ENCODE data around the gene UBL4A.

UBL4A gene

GRCh38 chrX:154486396-154487207 is at the start of gene UBL4A:
TSS of gene UBL4A (minus strand) at chrX:154486615. CDS start at chrX:154486584, 31 bp downstream.
- DNase-seq: peak; percentile 53

GRCh38 chrX:154535892-154536291 is 49.5 kb upstream of the UBL4A start:
- DNase-seq: no peak

- DNase-seq: peak; percentile 92
Measured at GRCh38 chrX:154534526-154535322, 48.3 kb upstream of the UBL4A start.

GRCh38 chrX:154532690-154533089 is 46.3 kb upstream of the UBL4A start:
- no peak for DNase-seq

GRCh38 chrX:154531626-154532025 is 45.2 kb upstream of the UBL4A start:
- no peak for DNase-seq

GRCh38 chrX:154530286-154530685 is 43.9 kb upstream of the UBL4A start:
- DNase-seq: no peak

- no peak for DNase-seq
Measured at GRCh38 chrX:154529206-154529612, 42.8 kb upstream of the UBL4A start.

GRCh38 chrX:154526901-154527675 is 40.7 kb upstream of the UBL4A start:
- DNase-seq: peak; percentile 52

- no peak for DNase-seq
Measured at GRCh38 chrX:154525606-154526490, 39.4 kb upstream of the UBL4A start.

GRCh38 chrX:154519389-154519788 is 33.0 kb upstream of the UBL4A start:
- DNase-seq: no peak

- no peak for DNase-seq
Measured at GRCh38 chrX:154517101-154517781, 30.8 kb upstream of the UBL4A start.

- no peak for DNase-seq
Measured at GRCh38 chrX:154516656-154517100, 30.3 kb upstream of the UBL4A start.

- peak; percentile 92 for DNase-seq
Measured at GRCh38 chrX:154515966-154516655, 29.7 kb upstream of the UBL4A start, which contains the start of gene FAM3A. TSS of gene FAM3A (minus strand) at chrX:154516232. CDS start at chrX:154515772, 460 bp downstream.

- DNase-seq: no peak
Measured at GRCh38 chrX:154515090-154515965, 28.9 kb upstream of the UBL4A start.

- DNase-seq: no peak
Measured at GRCh38 chrX:154513716-154514115, 27.3 kb upstream of the UBL4A start.

GRCh38 chrX:154512879-154513553 is 26.6 kb upstream of the UBL4A start:
- no peak for DNase-seq

- DNase-seq: no peak
Measured at GRCh38 chrX:154511761-154512160, 25.3 kb upstream of the UBL4A start.

- no peak for DNase-seq
Measured at GRCh38 chrX:154509455-154509854, 23.0 kb upstream of the UBL4A start.

GRCh38 chrX:154508384-154508745 is 21.9 kb upstream of the UBL4A start:
- no peak for DNase-seq
